Chondrocyte (in vitro differentiated cells): ENCODE data around the gene ARTN. TPM values are rescaled to one million over a fixed set of nuclear protein-coding genes. Genes with fewer than 3 reads are reported as not detected.

Experiments used
- DNase-seq: peaks from one replicate; pipeline ENCODE4 v3.0.0; 2021; ENCODE audit warnings: mixed read lengths, low spot score
- H3K27ac Mint-ChIP-seq: one replicate; pipeline ENCODE4 v1.8.0; 2021; ENCODE audit warnings: mild to moderate bottlenecking, moderate library complexity, mixed read lengths; ENCODE audit not compliant: unreplicated experiment
- H3K27me3 Mint-ChIP-seq: 2 replicates; pipeline ENCODE4 v1.8.0; 2021; ENCODE audit warnings: low read depth, mixed read lengths
- H3K36me3 Mint-ChIP-seq: 2 replicates; pipeline ENCODE4 v1.8.0; 2021; ENCODE audit warnings: low read depth, mixed read lengths
- H3K4me1 Mint-ChIP-seq: 2 replicates; pipeline ENCODE4 v1.8.0; 2021; ENCODE audit warnings: low read depth, mild to moderate bottlenecking, mixed read lengths
- H3K4me3 Mint-ChIP-seq: one replicate; pipeline ENCODE4 v1.8.0; 2021; ENCODE audit warnings: mild to moderate bottlenecking, moderate library complexity, mixed read lengths; ENCODE audit not compliant: unreplicated experiment
- H3K9me3 Mint-ChIP-seq: 2 replicates; pipeline ENCODE4 v1.8.0; 2021; ENCODE audit warnings: low read depth, mixed read lengths
- CTCF ChIP-seq: fragments of 200-600 bp; sonication (generic); IDR thresholded peaks from 2 replicates; pipeline ENCODE4 v1.5.0; 2021; ENCODE audit warnings: antibody characterized with exemption, mild to moderate bottlenecking, moderate library complexity
- total RNA-seq: library from RNA; stranded (reverse); gene quantifications from 3 replicates; pipeline ENCODE4 v1.2.1, GENCODE V29; 2021

The ARTN gene
- total RNA-seq, 1 donor from 2014 or later = 0.50 TPM

- Mint-ChIP-seq H3K27me3 (no peaks in the 10 kb centered on the region), H3K36me3 (peaks cover 6% of the 10 kb centered on the region), H3K4me3 (no peak overlapping the region), H3K27ac (no peak overlapping the region), H3K9me3 (no peaks in the 10 kb centered on the region), H3K4me1 (peaks cover 24% of the 10 kb centered on the region)
- TF ChIP-seq CTCF = no peak
- no peak for DNase-seq
Observed at GRCh38 chr1:43951021-43951985, 17.7 kb downstream of the ARTN start.

GRCh38 chr1:43952731-43953346 is 19.2 kb downstream of the ARTN start:
- H3K9me3 Mint-ChIP-seq = no peaks in the 10 kb centered on the region
- no peak for TF ChIP-seq CTCF
- peaks cover 18% of the 10 kb centered on the region for H3K4me1 Mint-ChIP-seq
- H3K36me3 Mint-ChIP-seq = peaks cover 12% of the 10 kb centered on the region
- no peak overlapping the region for H3K4me3 Mint-ChIP-seq
- no peaks in the 10 kb centered on the region for H3K27me3 Mint-ChIP-seq
- no peak for DNase-seq
- H3K27ac Mint-ChIP-seq = no peak overlapping the region

- Mint-ChIP-seq H3K27me3 (no peaks in the 10 kb centered on the region), H3K36me3 (peaks cover 16% of the 10 kb centered on the region), H3K27ac (no peak overlapping the region), H3K4me1 (peaks cover 13% of the 10 kb centered on the region), H3K9me3 (no peaks in the 10 kb centered on the region), H3K4me3 (no peak overlapping the region)
- TF ChIP-seq CTCF = no peak
- no peak for DNase-seq
Observed at GRCh38 chr1:43953361-43953760, 19.8 kb downstream of the ARTN start.

- Mint-ChIP-seq H3K4me1 (peaks cover 6% of the 10 kb centered on the region), H3K27me3 (no peaks in the 10 kb centered on the region), H3K9me3 (no peaks in the 10 kb centered on the region), H3K4me3 (no peak overlapping the region), H3K36me3 (peaks cover 23% of the 10 kb centered on the region), H3K27ac (no peak overlapping the region)
- DNase-seq = peak; percentile 46
- no peak for TF ChIP-seq CTCF
Observed at GRCh38 chr1:43954036-43954435, 20.4 kb downstream of the ARTN start.

GRCh38 chr1:43956234-43956633 is 22.6 kb downstream of the ARTN start:
- no peak for TF ChIP-seq CTCF
- peak; percentile 67 for DNase-seq
- Mint-ChIP-seq H3K27me3 (no peaks in the 10 kb centered on the region), H3K36me3 (peaks cover 21% of the 10 kb centered on the region), H3K4me1 (no peaks in the 10 kb centered on the region), H3K27ac (no peak overlapping the region), H3K4me3 (no peak overlapping the region), H3K9me3 (no peaks in the 10 kb centered on the region)
